ENCODE results near the gene MYO1E.
A peak's percentile ranks its signal among the peaks of the same experiment; 100 is the strongest.

DNA sequence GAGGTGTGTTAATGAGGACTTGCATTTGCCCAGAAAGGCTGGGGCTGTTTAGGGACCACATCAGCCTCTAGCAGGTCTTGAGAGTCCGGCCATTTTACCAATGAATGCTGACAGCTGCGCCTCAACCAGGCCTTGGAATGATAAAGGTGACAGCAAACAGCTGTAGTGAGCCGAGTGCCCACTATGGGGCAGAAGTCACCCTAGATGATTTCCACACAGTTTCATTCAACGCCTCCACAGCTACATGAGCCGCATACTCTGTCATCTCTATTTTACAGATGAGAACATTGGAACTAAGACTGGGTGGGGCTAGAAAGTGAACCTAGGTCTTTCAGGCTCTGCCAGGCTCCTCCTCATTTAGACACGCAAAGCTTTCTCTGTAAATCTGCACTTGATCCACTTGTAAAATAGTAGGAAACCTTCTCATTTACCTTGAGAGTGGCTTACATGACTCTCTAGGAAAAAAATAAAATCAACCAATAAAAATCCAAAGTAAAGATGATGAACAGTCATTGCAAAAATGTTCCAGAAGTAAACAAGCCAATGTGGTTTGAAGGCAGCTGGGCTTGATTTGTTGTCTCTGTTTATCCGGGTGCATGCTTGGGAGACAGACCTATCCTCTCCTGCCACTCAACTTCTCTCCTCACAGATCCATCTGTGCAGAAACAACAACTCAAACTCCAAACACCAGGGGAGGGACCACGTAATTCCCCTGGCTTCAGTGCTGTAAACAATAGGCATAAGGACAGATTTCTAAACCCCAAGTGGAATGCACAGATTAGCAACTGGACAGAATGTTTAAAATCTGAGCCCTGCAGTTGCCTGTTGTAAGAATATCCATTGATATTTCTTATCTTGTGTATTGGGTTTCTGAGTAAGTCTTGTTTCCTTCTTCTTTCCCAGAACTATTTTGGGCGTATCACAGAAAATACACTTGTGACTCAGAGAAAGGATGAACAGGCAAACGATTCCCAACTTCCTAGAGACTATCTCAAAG is 197.5 kb downstream of the MYO1E start:
- TF ChIP-seq CTCF (IDR thresholded peaks at IDR 0.05; ENCODE audit: low read depth, low read length, poor library complexity, severe bottlenecking) (peak; percentile 82), EZH2phosphoT487 (IDR thresholded peaks at IDR 0.05; ENCODE audit: borderline replicate concordance, low read length) (no peak)
